GM12878 (cell line): ENCODE data around the gene ELL2. TPM values are rescaled to one million over a fixed set of nuclear protein-coding genes. Genes with fewer than 3 reads are reported as not detected.

Source experiments
- ATAC-seq: fragments of 200-7000 bp; cut with Tn5 transposase; 3 replicates; pipeline ENCODE4 v1.9.1; 2020; ENCODE audit warnings: mild to moderate bottlenecking, moderate library complexity
- BruUV-seq: library from RNA; stranded (reverse); fragments of 400-500 nt; replicated peaks from 2 replicates; lab custom pipeline; 2021; lab: Mats Ljungman, UMichigan
- CTCF ChIA-PET: fragments of 300-600 bp; sonication (Branson Sonifier 250); formaldehyde crosslinking; extraction: SDS; loops from one replicate; lab custom pipeline; 2021; ENCODE audit warnings: inconsistent platforms; lab: Yijun Ruan, JAX
- POLR2A ChIA-PET: fragments of 350-600 bp; formaldehyde crosslinking; extraction: SDS; loops from one replicate; lab custom pipeline; 2021; ENCODE audit warnings: inconsistent platforms; lab: Charles Lee
- RAD21 ChIA-PET: fragments of 300-600 bp; sonication (Branson Sonifier 250); formaldehyde crosslinking; loops from one replicate; lab custom pipeline; 2023; ENCODE audit warnings: antibody characterized with exemption; ENCODE audit not compliant: unreplicated experiment; lab: Charles Lee
- SMC1A ChIA-PET: fragments of 300-600 bp; sonication (Branson Sonifier 250); formaldehyde crosslinking; loops from one replicate; lab custom pipeline; 2023; ENCODE audit not compliant: unreplicated experiment, uncharacterized antibody; lab: Charles Lee
- DNase-seq: peaks from one replicate; pipeline ENCODE4 v3.0.0-alpha.2; 2011; ENCODE audit warnings: low read depth, low spot score
- FAIRE-seq: peaks from 3 replicates; lab custom pipeline; 2011; peaks lifted over from hg19 to GRCh38; lab: Jason Lieb, UNC
- H2AFZ ChIP-seq: 2 replicates; pipeline ENCODE4 v1.6.0; 2011; ENCODE audit warnings: low read depth, low read length, control low read depth; ENCODE audit not compliant: control insufficient read depth
- H3K27ac ChIP-seq: 2 replicates; pipeline ENCODE4 v1.5.1; 2011; ENCODE audit warnings: control low read depth; ENCODE audit not compliant: control insufficient read depth, insufficient read depth
- H3K27me3 ChIP-seq, 2 experiments: replicated peaks in 1 of 2; 2 replicates each; pipeline versions ENCODE4 v1.6.0 to v1.6.1; 2011; ENCODE audit warnings: low read length in 1 of 2; ENCODE audit not compliant: control insufficient read depth in 2 of 2, insufficient read depth in 2 of 2
- H3K36me3 ChIP-seq, 2 experiments: 2 replicates each; pipeline ENCODE4 v1.5.1; 2011; ENCODE audit warnings: low read length in 1 of 2; ENCODE audit not compliant: control insufficient read depth in 2 of 2, insufficient read depth in 2 of 2
- H3K4me1 ChIP-seq: 2 replicates; pipeline ENCODE4 v1.6.1; 2011; ENCODE audit warnings: mild to moderate bottlenecking, low read length, moderate library complexity, mixed read lengths; ENCODE audit not compliant: control insufficient read depth, insufficient read depth
- H3K4me2 ChIP-seq: 2 replicates; pipeline ENCODE4 v1.6.0; 2011; ENCODE audit warnings: control low read depth; ENCODE audit not compliant: control insufficient read depth, insufficient read depth
- H3K4me3 ChIP-seq: fragments of 200-600 bp; sonication (generic); 2 replicates; pipeline ENCODE4 v1.5.1; 2016
- H3K79me2 ChIP-seq: 2 replicates; pipeline ENCODE4 v1.6.0; 2011; ENCODE audit warnings: low read length; ENCODE audit not compliant: control insufficient read depth, insufficient read depth
- H3K9ac ChIP-seq: 2 replicates; pipeline ENCODE4 v1.8.0; 2011; ENCODE audit warnings: low read length, control low read depth, mixed read lengths; ENCODE audit not compliant: control insufficient read depth, insufficient read depth
- H3K9me3 ChIP-seq: replicated peaks from 3 replicates; pipeline ENCODE4 v1.5.1; 2011; ENCODE audit warnings: mild to moderate bottlenecking, low read length; ENCODE audit not compliant: control insufficient read depth, insufficient read depth
- H4K20me1 ChIP-seq: 2 replicates; pipeline ENCODE4 v1.6.0; 2011; ENCODE audit not compliant: control insufficient read depth, insufficient read depth
- ATF7 ChIP-seq: fragments of 450-650 bp; IDR thresholded peaks from 2 replicates; pipeline ENCODE4 v1.6.1; 2016; ENCODE audit warnings: low read depth, mild to moderate bottlenecking
- FOXM1 ChIP-seq: IDR thresholded peaks from 2 replicates; pipeline ENCODE4 v1.6.1; 2012; ENCODE audit warnings: low read depth, mild to moderate bottlenecking, inconsistent platforms, low read length, moderate library complexity
- GABPA ChIP-seq: IDR thresholded peaks from 2 replicates; pipeline ENCODE4 v1.6.1; 2014; ENCODE audit warnings: antibody characterized with exemption, low read depth, mild to moderate bottlenecking, inconsistent platforms
- JUNB ChIP-seq: IDR thresholded peaks from 2 replicates; pipeline ENCODE4 v1.6.1; 2016; ENCODE audit warnings: antibody characterized with exemption, mild to moderate bottlenecking
- MEF2A ChIP-seq: IDR thresholded peaks from 2 replicates; pipeline ENCODE4 v1.6.1; 2011; ENCODE audit warnings: low read depth, mild to moderate bottlenecking, low read length, moderate library complexity; ENCODE audit not compliant: insufficient read depth
- MTA3 ChIP-seq: IDR thresholded peaks from 2 replicates; pipeline ENCODE4 v1.6.1; 2012; ENCODE audit warnings: low read length, inconsistent platforms, borderline replicate concordance
- NFIC ChIP-seq: IDR thresholded peaks from 2 replicates; pipeline ENCODE4 v1.6.1; 2012; ENCODE audit warnings: low read depth, mild to moderate bottlenecking, inconsistent platforms, low read length, moderate library complexity
- PAX8 ChIP-seq: fragments of 450-650 bp; IDR thresholded peaks from 2 replicates; pipeline ENCODE4 v1.6.1; 2017; ENCODE audit warnings: mild to moderate bottlenecking, moderate library complexity
- RUNX3 ChIP-seq: IDR thresholded peaks from 2 replicates; pipeline ENCODE4 v1.6.1; 2012; ENCODE audit warnings: low read length, inconsistent platforms
- SREBF1 ChIP-seq: IDR thresholded peaks from 2 replicates; pipeline ENCODE4 v1.6.1; 2012; ENCODE audit warnings: mild to moderate bottlenecking, low read length
- ZNF217 ChIP-seq: fragments of 450-650 bp; IDR thresholded peaks from 2 replicates; pipeline ENCODE4 v1.6.1; 2017; ENCODE audit warnings: antibody characterized with exemption, mild to moderate bottlenecking
- WGBS: methylation state at CpG from one replicate; pipeline ENCODE4 v1.1.6; 2016; ENCODE audit warnings: low lambda C conversion rate; ENCODE audit not compliant: insufficient replicate concordance, insufficient coverage; ENCODE audit errors: missing lambda C conversion rate; 5-methylcytosine and 5-hydroxymethylcytosine counted together
- in situ Hi-C: fragments of 300-500 bp; cut with MboI; formaldehyde crosslinking; loops from 9 replicates; pipeline ENCODE4 v1.14.3; 2018; ENCODE audit warnings: mixed read lengths
- intact Hi-C: fragments of 100-400 bp; cut with micrococcal nuclease; formaldehyde crosslinking; loops from one replicate; pipeline ENCODE4 v1.14.2; 2022; ENCODE audit not compliant: unreplicated experiment
- polyA plus RNA-seq, 11 experiments: library from polyadenylated mRNA; depleted of rRNA in 4 of 11; unstranded in 6 of 11; stranded (reverse) in 5 of 11; fragments of >200 nt; fragmentation: Nextera tagmentation in 4 of 11; fragmentation: Illumina TruSeq in 1 of 11; extraction: Ambion mirVana in 4 of 11; extraction: Trizol in 1 of 11; gene quantifications; 1 replicate in 1 of 11; 2 replicates in 10 of 11; pipeline versions ENCODE4 v1.2.1 to v1.2.3, GENCODE V29; 2011 to 2016; ENCODE audit warnings: inconsistent platforms in 2 of 11, missing spikeins in 2 of 11, low read depth in 1 of 11
- total RNA-seq, 4 experiments: library from RNA; depleted of rRNA in 3 of 4; stranded (reverse); fragments of >200 nt in 3 of 4; fragmentation: Illumina TruSeq in 1 of 4; extraction: Trizol in 1 of 4; gene quantifications; 2 replicates each; pipeline versions ENCODE4 v1.2.1 to v1.2.3, GENCODE V29; 2013 to 2021
- TF ChIP-seq, protein P1 (sequence below): fragments of 450-650 bp; IDR thresholded peaks from 2 replicates; pipeline ENCODE4 v1.6.1; 2014; ENCODE audit warnings: mild to moderate bottlenecking
- TF ChIP-seq, protein P2 (sequence below): IDR thresholded peaks from 2 replicates; pipeline ENCODE4 v1.6.1; 2011; ENCODE audit warnings: low read depth, mild to moderate bottlenecking, low read length, moderate library complexity, borderline replicate concordance; ENCODE audit errors: extremely low read depth
- TF ChIP-seq, protein P3 (sequence below): IDR thresholded peaks from 2 replicates; pipeline ENCODE4 v1.6.1; 2012; ENCODE audit warnings: low read length, inconsistent platforms

Gene ELL2
- total and polyA plus RNA-seq, 10 of the 15 experiments (the other 5 are each of a cell fraction or from before 2014, with no cell fraction given) = 24.2 to 91.4 (median 57.4) TPM

DNA sequence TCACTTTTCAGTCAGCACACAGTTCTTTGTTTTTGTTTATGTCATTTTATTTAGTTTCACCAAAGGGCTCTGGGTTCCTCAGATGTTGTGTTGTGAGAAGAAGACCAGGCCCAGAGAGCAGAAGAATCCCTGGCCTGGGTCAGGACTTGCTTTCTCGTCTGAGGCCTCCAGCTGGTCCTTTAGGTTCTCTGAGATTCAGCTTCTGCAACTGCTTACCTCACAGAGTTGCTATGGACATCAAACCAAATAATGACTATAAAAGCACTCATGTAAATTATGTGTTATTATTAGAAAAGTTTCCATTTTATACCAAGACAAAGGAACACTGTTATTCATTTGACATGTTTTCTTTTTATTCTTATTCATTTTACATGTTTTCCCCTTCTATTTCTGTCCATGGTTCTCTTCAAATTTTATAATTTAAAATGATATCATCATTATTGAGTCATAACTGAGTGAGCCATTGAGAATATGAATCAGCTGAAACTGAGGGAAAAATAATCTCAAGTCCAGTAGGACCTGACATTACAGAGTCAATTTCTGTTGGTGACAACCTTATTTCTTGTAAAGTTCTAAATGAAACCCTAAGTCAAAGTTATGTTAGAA, 95.1 kb downstream of the ELL2 start:
- H3K27ac ChIP-seq = no peak overlapping the region
- no peaks in the 10 kb centered on the region for H3K79me2 ChIP-seq
- ATAC-seq = no peak
- H3K4me3 ChIP-seq = no peak overlapping the region
- ChIA-PET RAD21 (interaction anchor here (1.2 to 1.7 kb wide), 2 partner anchors 51 to 58 kb away, joined by 3 to 6 read pairs; no protein-coding TSS in a partner anchor), SMC1A (interaction anchor here (0.7 to 1.3 kb wide), 6 partner anchors 18 to 469 kb away, joined by 3 to 5 read pairs (median 3); no protein-coding TSS in a partner anchor)
- no peak overlapping the region for H2AFZ ChIP-seq
- H3K4me2 ChIP-seq = no peak overlapping the region
- in situ Hi-C loops = no loop called here
- no peaks in the 10 kb centered on the region for H3K36me3 ChIP-seq
- H3K9me3 ChIP-seq = no peaks in the 10 kb centered on the region; the same call in 2 of the 3 replicates
- no peak for FAIRE-seq
- H3K27me3 ChIP-seq = no peaks in the 10 kb centered on the region
- 31% methylated on average over 1 of the region's 1 CpG for WGBS
- no peak for DNase-seq
- BruUV-seq = no TSS peak
- no peak overlapping the region for H3K9ac ChIP-seq
- H3K4me1 ChIP-seq = peaks cover 37% of the 10 kb centered on the region
- no peaks in the 10 kb centered on the region for H4K20me1 ChIP-seq
- TF ChIP-seq ATF7 = peak; percentile 91
- peak; percentile 68; the same call in 1 of the 2 replicates for TF ChIP-seq FOXM1
- TF ChIP-seq, protein P1, sequence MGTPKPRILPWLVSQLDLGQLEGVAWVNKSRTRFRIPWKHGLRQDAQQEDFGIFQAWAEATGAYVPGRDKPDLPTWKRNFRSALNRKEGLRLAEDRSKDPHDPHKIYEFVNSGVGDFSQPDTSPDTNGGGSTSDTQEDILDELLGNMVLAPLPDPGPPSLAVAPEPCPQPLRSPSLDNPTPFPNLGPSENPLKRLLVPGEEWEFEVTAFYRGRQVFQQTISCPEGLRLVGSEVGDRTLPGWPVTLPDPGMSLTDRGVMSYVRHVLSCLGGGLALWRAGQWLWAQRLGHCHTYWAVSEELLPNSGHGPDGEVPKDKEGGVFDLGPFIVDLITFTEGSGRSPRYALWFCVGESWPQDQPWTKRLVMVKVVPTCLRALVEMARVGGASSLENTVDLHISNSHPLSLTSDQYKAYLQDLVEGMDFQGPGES = no peak
- TF ChIP-seq MEF2A = 0 out of 2 replicates have a peak, but pooled peaks have one; percentile 59
- TF ChIP-seq MTA3 = no peak
- TF ChIP-seq RUNX3 = peak; percentile 11; the same call in 1 of the 2 replicates
- no peak for TF ChIP-seq PAX8
- peak; percentile 37; the same call in 1 of the 2 replicates for TF ChIP-seq GABPA
- TF ChIP-seq, protein P2, sequence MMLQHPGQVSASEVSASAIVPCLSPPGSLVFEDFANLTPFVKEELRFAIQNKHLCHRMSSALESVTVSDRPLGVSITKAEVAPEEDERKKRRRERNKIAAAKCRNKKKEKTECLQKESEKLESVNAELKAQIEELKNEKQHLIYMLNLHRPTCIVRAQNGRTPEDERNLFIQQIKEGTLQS = no peak
- TF ChIP-seq NFIC = peak; percentile 92; the same call in 1 of the 2 replicates
- TF ChIP-seq JUNB = peak; percentile 90
- TF ChIP-seq SREBF1 = no peak
- TF ChIP-seq, protein P3, sequence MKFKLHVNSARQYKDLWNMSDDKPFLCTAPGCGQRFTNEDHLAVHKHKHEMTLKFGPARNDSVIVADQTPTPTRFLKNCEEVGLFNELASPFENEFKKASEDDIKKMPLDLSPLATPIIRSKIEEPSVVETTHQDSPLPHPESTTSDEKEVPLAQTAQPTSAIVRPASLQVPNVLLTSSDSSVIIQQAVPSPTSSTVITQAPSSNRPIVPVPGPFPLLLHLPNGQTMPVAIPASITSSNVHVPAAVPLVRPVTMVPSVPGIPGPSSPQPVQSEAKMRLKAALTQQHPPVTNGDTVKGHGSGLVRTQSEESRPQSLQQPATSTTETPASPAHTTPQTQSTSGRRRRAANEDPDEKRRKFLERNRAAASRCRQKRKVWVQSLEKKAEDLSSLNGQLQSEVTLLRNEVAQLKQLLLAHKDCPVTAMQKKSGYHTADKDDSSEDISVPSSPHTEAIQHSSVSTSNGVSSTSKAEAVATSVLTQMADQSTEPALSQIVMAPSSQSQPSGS = peak; percentile 57; the same call in 1 of the 2 replicates
- TF ChIP-seq ZNF217 = no peak
- TF ChIP-seq, all 136 proteins: peak for 8
- ChIA-PET CTCF (interaction anchor here (1.1 to 1.4 kb wide), 2 partner anchors 26 to 471 kb away, joined by 4 to 7 read pairs; no protein-coding TSS in a partner anchor), POLR2A (no interaction called here)
- intact Hi-C loops = no loop called here
